ENCODE measurements around the gene UBR4.
A peak's percentile ranks its signal among the peaks of the same experiment; 100 is the strongest.

Gene UBR4

GRCh38 chr1:19053486-19053885 lies 156.6 kb downstream of the UBR4 start:
- Mint-ChIP-seq H3K27me3 (peaks cover 43% of the 10 kb centered on the region), H3K36me3 (ENCODE audit: low read depth) (no peaks in the 10 kb centered on the region), H3K27ac (no peak overlapping the region), H3K4me3 (no peak overlapping the region), H3K9me3 (no peaks in the 10 kb centered on the region), H3K4me1 (ENCODE audit: low read depth) (peaks cover 11% of the 10 kb centered on the region)
- no peak for DNase-seq

- Mint-ChIP-seq H3K36me3 (ENCODE audit: low read depth) (no peaks in the 10 kb centered on the region), H3K27me3 (peaks cover 25% of the 10 kb centered on the region), H3K9me3 (no peaks in the 10 kb centered on the region), H3K4me1 (ENCODE audit: low read depth) (peaks cover 6% of the 10 kb centered on the region), H3K27ac (no peak overlapping the region), H3K4me3 (no peak overlapping the region)
- no peak for DNase-seq
Observed at GRCh38 chr1:19049798-19050197, 160.3 kb downstream of the UBR4 start.

GRCh38 chr1:19049128-19049768 lies 160.8 kb downstream of the UBR4 start:
- Mint-ChIP-seq H3K27me3 (peaks cover 19% of the 10 kb centered on the region), H3K27ac (no peak overlapping the region), H3K9me3 (no peaks in the 10 kb centered on the region), H3K4me1 (ENCODE audit: low read depth) (peaks cover 5% of the 10 kb centered on the region), H3K36me3 (ENCODE audit: low read depth) (no peaks in the 10 kb centered on the region), H3K4me3 (no peak overlapping the region)
- DNase-seq: no peak

GRCh38 chr1:19046972-19047731 lies 162.9 kb downstream of the UBR4 start:
- Mint-ChIP-seq H3K4me1 (ENCODE audit: low read depth) (peaks cover 10% of the 10 kb centered on the region), H3K4me3 (no peak overlapping the region), H3K27me3 (peaks cover 10% of the 10 kb centered on the region), H3K36me3 (ENCODE audit: low read depth) (no peaks in the 10 kb centered on the region), H3K27ac (no peak overlapping the region), H3K9me3 (no peaks in the 10 kb centered on the region)
- DNase-seq: no peak

GRCh38 chr1:19045898-19046880 lies 163.9 kb downstream of the UBR4 start:
- no peak overlapping the region for H3K4me3 Mint-ChIP-seq
- peaks cover 10% of the 10 kb centered on the region for H3K4me1 Mint-ChIP-seq (ENCODE audit: low read depth)
- DNase-seq: no peak
- no peaks in the 10 kb centered on the region for H3K9me3 Mint-ChIP-seq
- no peaks in the 10 kb centered on the region for H3K36me3 Mint-ChIP-seq (ENCODE audit: low read depth)
- no peak overlapping the region for H3K27ac Mint-ChIP-seq
- peaks cover 13% of the 10 kb centered on the region for H3K27me3 Mint-ChIP-seq

- H3K4me3 Mint-ChIP-seq: no peak overlapping the region
- no peaks in the 10 kb centered on the region for H3K9me3 Mint-ChIP-seq
- DNase-seq: no peak
- H3K27ac Mint-ChIP-seq: no peak overlapping the region
- H3K4me1 Mint-ChIP-seq (ENCODE audit: low read depth): peaks cover 10% of the 10 kb centered on the region
- H3K27me3 Mint-ChIP-seq: peaks cover 14% of the 10 kb centered on the region
- no peaks in the 10 kb centered on the region for H3K36me3 Mint-ChIP-seq (ENCODE audit: low read depth)
Observed at GRCh38 chr1:19044975-19045831, 164.9 kb downstream of the UBR4 start.

- DNase-seq: peak; percentile 27
Observed at GRCh38 chr1:19044471-19044870, 165.6 kb downstream of the UBR4 start.

GRCh38 chr1:19043579-19044443 lies 166.3 kb downstream of the UBR4 start:
- H3K27me3 Mint-ChIP-seq: peaks cover 17% of the 10 kb centered on the region
- no peaks in the 10 kb centered on the region for H3K36me3 Mint-ChIP-seq (ENCODE audit: low read depth)
- no peak overlapping the region for H3K4me3 Mint-ChIP-seq
- peaks cover 10% of the 10 kb centered on the region for H3K4me1 Mint-ChIP-seq (ENCODE audit: low read depth)
- DNase-seq: peak; percentile 6
- H3K27ac Mint-ChIP-seq: no peak overlapping the region
- no peaks in the 10 kb centered on the region for H3K9me3 Mint-ChIP-seq

More at GRCh38 chr1:19044471-19044870, 165.6 kb downstream of the UBR4 start:
- Mint-ChIP-seq H3K9me3 (no peaks in the 10 kb centered on the region), H3K27me3 (peaks cover 17% of the 10 kb centered on the region), H3K4me3 (no peak overlapping the region), H3K4me1 (ENCODE audit: low read depth) (peaks cover 10% of the 10 kb centered on the region), H3K36me3 (ENCODE audit: low read depth) (no peaks in the 10 kb centered on the region), H3K27ac (no peak overlapping the region)

- DNase-seq: peak; percentile 34
- H3K27me3 Mint-ChIP-seq: peaks cover 17% of the 10 kb centered on the region
- no peaks in the 10 kb centered on the region for H3K36me3 Mint-ChIP-seq (ENCODE audit: low read depth)
- peaks cover 10% of the 10 kb centered on the region for H3K4me1 Mint-ChIP-seq (ENCODE audit: low read depth)
- no peaks in the 10 kb centered on the region for H3K9me3 Mint-ChIP-seq
- H3K27ac Mint-ChIP-seq: no peak overlapping the region
- H3K4me3 Mint-ChIP-seq: no peak overlapping the region
Observed at GRCh38 chr1:19042675-19043578, 167.1 kb downstream of the UBR4 start.

- Mint-ChIP-seq H3K36me3 (ENCODE audit: low read depth) (no peaks in the 10 kb centered on the region), H3K27me3 (peaks cover 18% of the 10 kb centered on the region), H3K4me3 (no peak overlapping the region), H3K27ac (no peak overlapping the region), H3K4me1 (ENCODE audit: low read depth) (peaks cover 5% of the 10 kb centered on the region), H3K9me3 (no peaks in the 10 kb centered on the region)
- peak; percentile 2 for DNase-seq
Observed at GRCh38 chr1:19040010-19040680, 169.9 kb downstream of the UBR4 start.

GRCh38 chr1:19038732-19039131 lies 171.3 kb downstream of the UBR4 start:
- Mint-ChIP-seq H3K27ac (no peak overlapping the region), H3K27me3 (peaks cover 18% of the 10 kb centered on the region), H3K4me1 (ENCODE audit: low read depth) (peaks cover 5% of the 10 kb centered on the region), H3K36me3 (ENCODE audit: low read depth) (no peaks in the 10 kb centered on the region), H3K9me3 (no peaks in the 10 kb centered on the region), H3K4me3 (no peak overlapping the region)
- peak; percentile 11 for DNase-seq

- no peaks in the 10 kb centered on the region for H3K36me3 Mint-ChIP-seq (ENCODE audit: low read depth)
- no peaks in the 10 kb centered on the region for H3K9me3 Mint-ChIP-seq
- H3K4me3 Mint-ChIP-seq: no peak overlapping the region
- peak; percentile 12 for DNase-seq
- H3K4me1 Mint-ChIP-seq (ENCODE audit: low read depth): peaks cover 3% of the 10 kb centered on the region
- no peak overlapping the region for H3K27ac Mint-ChIP-seq
- peaks cover 18% of the 10 kb centered on the region for H3K27me3 Mint-ChIP-seq
Observed at GRCh38 chr1:19038096-19038495, 172.0 kb downstream of the UBR4 start.
